A549 (cell line): ENCODE results near the gene FAM180A. TPM values are rescaled to one million over a fixed set of nuclear protein-coding genes. Genes with fewer than 3 reads are reported as not detected.

ENCODE experiments used
- ATAC-seq, 2 experiments: fragments of 200-7000 bp in 1 of 2; fragments of >200 bp in 1 of 2; cut with Nextera tagmentation in 1 of 2; cut with Tn5 transposase in 1 of 2; 3 replicates each; pipeline versions ENCODE4 v1.8.0 to v1.9.1; 2018 to 2020; ENCODE audit warnings: mild to moderate bottlenecking in 1 of 2, moderate library complexity in 1 of 2
- CTCF ChIA-PET: fragments of 300-600 bp; sonication (Branson Sonifier 250); formaldehyde crosslinking; extraction: SDS; loops from one replicate; lab custom pipeline; 2021; ENCODE audit warnings: antibody characterized with exemption, inconsistent platforms; lab: Yijun Ruan, JAX
- POLR2A ChIA-PET: fragments of 350-600 bp; formaldehyde crosslinking; extraction: SDS; loops from one replicate; lab custom pipeline; 2021; ENCODE audit warnings: antibody characterized with exemption, inconsistent platforms; lab: Yijun Ruan, JAX
- DNase-seq, 2 experiments: peaks; one replicate each; pipeline versions ENCODE4 v3.0.0 to v3.0.0-alpha.2; 2011 to 2016; ENCODE audit warnings: low read depth in 1 of 2, low spot score in 1 of 2
- FAIRE-seq: peaks from 2 replicates; lab custom pipeline; 2011; peaks lifted over from hg19 to GRCh38; lab: Jason Lieb, UNC
- H3K27ac ChIP-seq, 2 experiments: fragments of >200 bp; sonication (Bioruptor Twin); formaldehyde crosslinking; 3 replicates each; pipeline ENCODE4 v1.5.1; 2016 to 2017
- H3K4me1 ChIP-seq: fragments of >200 bp; sonication (Bioruptor Twin); formaldehyde crosslinking; 3 replicates; pipeline ENCODE4 v1.6.1; 2016
- H3K4me2 ChIP-seq: fragments of >200 bp; sonication (Bioruptor Twin); formaldehyde crosslinking; 3 replicates; pipeline ENCODE4 v1.6.1; 2016
- H3K4me3 ChIP-seq: fragments of >200 bp; sonication (Bioruptor Twin); formaldehyde crosslinking; 3 replicates; pipeline ENCODE4 v1.5.1; 2016
- H3K9me3 ChIP-seq: fragments of >200 bp; sonication (Bioruptor Twin); formaldehyde crosslinking; 3 replicates; pipeline ENCODE4 v1.6.1; 2016
- CBX2 ChIP-seq: fragments of 200-600 bp; sonication (generic); IDR thresholded peaks from 2 replicates; pipeline ENCODE4 v1.6.1; 2016; ENCODE audit warnings: low read depth, mild to moderate bottlenecking, borderline replicate concordance
- CBX8 ChIP-seq: fragments of 200-600 bp; sonication (generic); IDR thresholded peaks from 2 replicates; pipeline ENCODE4 v1.6.1; 2016
- CEBPB ChIP-seq, 2 experiments: fragments of >200 bp in 1 of 2; sonication (Bioruptor Twin) in 1 of 2; formaldehyde crosslinking in 1 of 2; IDR thresholded peaks; 2 replicates each; pipeline ENCODE4 v1.6.1; 2012 to 2016
- CHD4 ChIP-seq: fragments of 200-600 bp; sonication (generic); IDR thresholded peaks from 2 replicates; pipeline ENCODE4 v1.6.1; 2016; ENCODE audit warnings: antibody characterized with exemption, mild to moderate bottlenecking, borderline replicate concordance
- EHF ChIP-seq: fragments of 250-450 bp; sonication (Bioruptor Pico); IDR thresholded peaks from 2 replicates; pipeline ENCODE4 v1.5.0; 2020; ENCODE audit warnings: mild to moderate bottlenecking
- EP300 ChIP-seq, 2 experiments: fragments of >200 bp; sonication (Bioruptor Twin); formaldehyde crosslinking; IDR thresholded peaks; 2 replicates in 1 of 2; 3 replicates in 1 of 2; pipeline ENCODE4 v1.6.1; 2016 to 2017
- FOSB ChIP-seq: fragments of 250-450 bp; sonication (Bioruptor Pico); IDR thresholded peaks from 2 replicates; pipeline ENCODE4 v1.5.0; 2020; ENCODE audit warnings: mild to moderate bottlenecking, moderate library complexity
- FOXS1 ChIP-seq: fragments of 250-450 bp; sonication (Bioruptor Pico); IDR thresholded peaks from 2 replicates; pipeline ENCODE4 v1.5.0; 2020; ENCODE audit warnings: mild to moderate bottlenecking, moderate library complexity
- HOXB5 ChIP-seq: fragments of 250-450 bp; sonication (Bioruptor Pico); IDR thresholded peaks from 2 replicates; pipeline ENCODE4 v1.5.0; 2020; ENCODE audit warnings: mild to moderate bottlenecking, moderate library complexity
- KDM1A ChIP-seq: fragments of 200-600 bp; sonication (generic); IDR thresholded peaks from 2 replicates; pipeline ENCODE4 v1.6.1; 2016; ENCODE audit warnings: low read depth, mild to moderate bottlenecking
- KDM5A ChIP-seq: fragments of 200-600 bp; sonication (generic); IDR thresholded peaks from 2 replicates; pipeline ENCODE4 v1.6.1; 2016; ENCODE audit warnings: antibody characterized with exemption, mild to moderate bottlenecking
- MYC ChIP-seq: IDR thresholded peaks from 2 replicates; pipeline ENCODE4 v1.6.1; 2012; ENCODE audit warnings: mild to moderate bottlenecking, inconsistent platforms, low read length, improper control_type of control experiment, borderline replicate concordance
- PHF8 ChIP-seq: fragments of 200-600 bp; sonication (generic); IDR thresholded peaks from 2 replicates; pipeline ENCODE4 v1.6.1; 2016; ENCODE audit warnings: low read depth, mild to moderate bottlenecking, antibody characterized with exemption, moderate library complexity, borderline replicate concordance
- RARB ChIP-seq: fragments of 250-450 bp; sonication (Bioruptor Pico); IDR thresholded peaks from 2 replicates; pipeline ENCODE4 v1.8.0; 2021; ENCODE audit warnings: mild to moderate bottlenecking, moderate library complexity
- RCOR1 ChIP-seq: fragments of 150-350 bp; IDR thresholded peaks from 2 replicates; pipeline ENCODE4 v1.6.1; 2014; ENCODE audit warnings: antibody characterized with exemption, low read length, low read depth
- SMC3 ChIP-seq: fragments of >200 bp; sonication (Bioruptor Twin); formaldehyde crosslinking; IDR thresholded peaks from 3 replicates; pipeline ENCODE4 v1.6.1; 2018; ENCODE audit warnings: inconsistent platforms
- ZC3H11A ChIP-seq: fragments of 450-650 bp; IDR thresholded peaks from 2 replicates; pipeline ENCODE4 v1.6.1; 2014; ENCODE audit warnings: antibody characterized with exemption, mild to moderate bottlenecking
- ZFP36 ChIP-seq: fragments of 450-650 bp; IDR thresholded peaks from 2 replicates; pipeline ENCODE4 v1.6.1; 2014; ENCODE audit warnings: borderline replicate concordance; ENCODE audit not compliant: partially characterized antibody
- WGBS: methylation state at CpG from one replicate; pipeline ENCODE4 v1.1.6; 2017; ENCODE audit errors: missing lambda C conversion rate; 5-methylcytosine and 5-hydroxymethylcytosine counted together
- polyA plus RNA-seq, 4 experiments: library from polyadenylated mRNA; depleted of rRNA in 3 of 4; stranded (reverse); fragments of >200 nt; fragmentation: RNase III in 1 of 4; extraction: RNeasy Plus Mini Kit Qiagen cat#74134 plus additional on column Dnase treatment in 1 of 4; gene quantifications; 2 replicates in 3 of 4; 3 replicates in 1 of 4; pipeline ENCODE4 v1.2.3, GENCODE V29; 2011 to 2017
- TF ChIP-seq, protein P1 (sequence below): fragments of 450-650 bp; IDR thresholded peaks from 2 replicates; pipeline ENCODE4 v1.6.1; 2014; ENCODE audit warnings: antibody characterized with exemption
- TF ChIP-seq, protein P2 (sequence below): IDR thresholded peaks from 2 replicates; pipeline ENCODE4 v1.6.1; 2012; ENCODE audit warnings: low read depth, borderline replicate concordance
- TF ChIP-seq, protein P3 (sequence below): fragments of 200-600 bp; sonication (generic); IDR thresholded peaks from 2 replicates; pipeline ENCODE4 v1.6.1; 2016; ENCODE audit warnings: antibody characterized with exemption, mild to moderate bottlenecking, moderate library complexity
- TF ChIP-seq, protein P4 (sequence below): IDR thresholded peaks from 2 replicates; pipeline ENCODE4 v1.6.1; 2012
- TF ChIP-seq, protein P5 (sequence below): fragments of >200 bp; sonication (Bioruptor Twin); formaldehyde crosslinking; IDR thresholded peaks from 2 replicates; pipeline ENCODE4 v1.6.1; 2016
- TF ChIP-seq, protein P6 (sequence below): fragments of 250-450 bp; sonication (Bioruptor Pico); IDR thresholded peaks from 2 replicates; pipeline ENCODE4 v1.5.0; 2020; ENCODE audit warnings: low read depth, mild to moderate bottlenecking, moderate library complexity
- TF ChIP-seq, protein P7 (sequence below): IDR thresholded peaks from 2 replicates; pipeline ENCODE4 v1.6.1; 2012

FAM180A gene
- polyA plus RNA-seq, 2 of the 4 experiments (the other 2 are of a cell fraction): not detected

DNA sequence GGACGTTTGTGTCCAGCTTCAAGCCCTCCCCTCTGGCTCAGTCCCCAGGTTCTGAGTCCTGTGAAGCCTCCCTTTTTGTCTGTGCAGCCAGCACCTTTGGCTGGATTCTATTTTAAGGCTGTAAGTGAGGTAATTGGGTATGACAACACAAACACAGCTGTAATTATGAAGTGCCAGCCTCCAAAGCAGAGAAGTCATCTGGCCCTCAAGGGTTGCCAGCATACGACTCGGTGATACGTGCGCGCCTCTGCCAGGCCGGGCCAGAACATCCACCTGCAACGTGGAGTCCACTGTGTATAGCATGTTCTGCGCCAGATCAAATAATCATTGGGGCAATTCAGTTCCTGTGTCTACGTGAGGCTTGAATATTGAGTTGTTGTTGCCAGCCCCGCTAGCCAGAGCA lies 6.7 kb upstream of the FAM180A start:
- Histone ChIP-seq H3K4me1 (no peaks in the 10 kb centered on the region), H3K27ac (no peak overlapping the region), H3K4me3 (no peak overlapping the region), H3K9me3 (peaks cover 5% of the 10 kb centered on the region; the same call in 1 of the 3 replicates), H3K4me2 (no peak overlapping the region)
- DNase-seq (no peak), ATAC-seq (no peak), FAIRE-seq (no peak)
- WGBS: 66% methylated on average over 11 of the region's 11 CpGs
- CTCF ChIA-PET: interaction anchor here (1.4 kb wide), 1 partner anchor 17 kb away, joined by 4 read pairs; no protein-coding TSS in a partner anchor
- TF ChIP-seq CHD4 (no peak), KDM5A (no peak), FOSB (no peak), CBX2 (no peak), ZFP36 (no peak), SMC3 (no peak), MYC (no peak), KDM1A (no peak)
- TF ChIP-seq, protein P1, sequence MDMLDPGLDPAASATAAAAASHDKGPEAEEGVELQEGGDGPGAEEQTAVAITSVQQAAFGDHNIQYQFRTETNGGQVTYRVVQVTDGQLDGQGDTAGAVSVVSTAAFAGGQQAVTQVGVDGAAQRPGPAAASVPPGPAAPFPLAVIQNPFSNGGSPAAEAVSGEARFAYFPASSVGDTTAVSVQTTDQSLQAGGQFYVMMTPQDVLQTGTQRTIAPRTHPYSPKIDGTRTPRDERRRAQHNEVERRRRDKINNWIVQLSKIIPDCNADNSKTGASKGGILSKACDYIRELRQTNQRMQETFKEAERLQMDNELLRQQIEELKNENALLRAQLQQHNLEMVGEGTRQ: no peak
- TF ChIP-seq, protein P2, sequence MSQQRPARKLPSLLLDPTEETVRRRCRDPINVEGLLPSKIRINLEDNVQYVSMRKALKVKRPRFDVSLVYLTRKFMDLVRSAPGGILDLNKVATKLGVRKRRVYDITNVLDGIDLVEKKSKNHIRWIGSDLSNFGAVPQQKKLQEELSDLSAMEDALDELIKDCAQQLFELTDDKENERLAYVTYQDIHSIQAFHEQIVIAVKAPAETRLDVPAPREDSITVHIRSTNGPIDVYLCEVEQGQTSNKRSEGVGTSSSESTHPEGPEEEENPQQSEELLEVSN: no peak
- TF ChIP-seq, protein P3, sequence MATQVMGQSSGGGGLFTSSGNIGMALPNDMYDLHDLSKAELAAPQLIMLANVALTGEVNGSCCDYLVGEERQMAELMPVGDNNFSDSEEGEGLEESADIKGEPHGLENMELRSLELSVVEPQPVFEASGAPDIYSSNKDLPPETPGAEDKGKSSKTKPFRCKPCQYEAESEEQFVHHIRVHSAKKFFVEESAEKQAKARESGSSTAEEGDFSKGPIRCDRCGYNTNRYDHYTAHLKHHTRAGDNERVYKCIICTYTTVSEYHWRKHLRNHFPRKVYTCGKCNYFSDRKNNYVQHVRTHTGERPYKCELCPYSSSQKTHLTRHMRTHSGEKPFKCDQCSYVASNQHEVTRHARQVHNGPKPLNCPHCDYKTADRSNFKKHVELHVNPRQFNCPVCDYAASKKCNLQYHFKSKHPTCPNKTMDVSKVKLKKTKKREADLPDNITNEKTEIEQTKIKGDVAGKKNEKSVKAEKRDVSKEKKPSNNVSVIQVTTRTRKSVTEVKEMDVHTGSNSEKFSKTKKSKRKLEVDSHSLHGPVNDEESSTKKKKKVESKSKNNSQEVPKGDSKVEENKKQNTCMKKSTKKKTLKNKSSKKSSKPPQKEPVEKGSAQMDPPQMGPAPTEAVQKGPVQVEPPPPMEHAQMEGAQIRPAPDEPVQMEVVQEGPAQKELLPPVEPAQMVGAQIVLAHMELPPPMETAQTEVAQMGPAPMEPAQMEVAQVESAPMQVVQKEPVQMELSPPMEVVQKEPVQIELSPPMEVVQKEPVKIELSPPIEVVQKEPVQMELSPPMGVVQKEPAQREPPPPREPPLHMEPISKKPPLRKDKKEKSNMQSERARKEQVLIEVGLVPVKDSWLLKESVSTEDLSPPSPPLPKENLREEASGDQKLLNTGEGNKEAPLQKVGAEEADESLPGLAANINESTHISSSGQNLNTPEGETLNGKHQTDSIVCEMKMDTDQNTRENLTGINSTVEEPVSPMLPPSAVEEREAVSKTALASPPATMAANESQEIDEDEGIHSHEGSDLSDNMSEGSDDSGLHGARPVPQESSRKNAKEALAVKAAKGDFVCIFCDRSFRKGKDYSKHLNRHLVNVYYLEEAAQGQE: no peak; the same call in 1 of the 2 replicates
- TF ChIP-seq, protein P4, sequence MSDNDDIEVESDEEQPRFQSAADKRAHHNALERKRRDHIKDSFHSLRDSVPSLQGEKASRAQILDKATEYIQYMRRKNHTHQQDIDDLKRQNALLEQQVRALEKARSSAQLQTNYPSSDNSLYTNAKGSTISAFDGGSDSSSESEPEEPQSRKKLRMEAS: no peak
- POLR2A ChIA-PET: no interaction called here

DNA sequence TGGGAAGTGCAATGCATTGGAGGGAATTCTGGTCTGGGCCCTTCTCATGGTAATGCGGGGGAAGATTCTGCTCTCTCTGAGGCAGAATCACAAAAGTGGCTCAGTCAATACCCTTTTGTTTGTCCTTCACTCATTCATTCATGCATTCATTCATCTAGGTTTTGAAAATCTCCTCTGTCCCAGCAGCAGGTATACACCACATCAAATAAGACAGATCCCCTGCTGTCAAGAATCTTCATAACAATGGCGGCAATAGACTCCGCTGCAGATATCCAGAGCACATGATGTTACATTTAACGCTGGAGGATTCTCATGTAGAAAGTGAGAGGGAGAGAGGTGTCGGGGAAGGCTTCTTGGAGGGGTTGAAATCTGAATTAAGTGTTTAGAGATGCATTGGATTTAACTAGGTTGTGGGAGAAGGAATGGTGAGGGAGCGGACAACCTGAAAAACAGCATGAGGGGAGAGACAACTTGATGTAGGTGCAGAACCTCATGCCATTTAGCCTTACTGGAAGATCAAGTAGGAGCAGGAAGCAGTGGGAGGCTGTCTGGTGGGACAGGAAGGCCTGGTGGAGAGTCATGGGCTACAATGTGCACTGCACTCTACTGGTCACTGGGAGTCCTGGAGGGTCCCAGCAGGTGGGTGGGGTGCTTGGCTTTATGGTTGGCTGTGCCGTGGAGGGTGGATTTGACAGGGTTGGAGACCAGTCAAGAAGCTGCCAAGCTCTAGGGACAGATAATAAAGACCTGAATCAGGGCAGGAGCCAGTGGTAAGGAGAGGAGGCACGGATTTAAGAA lies 5.2 kb upstream of the FAM180A start:
- TF ChIP-seq, protein P5, sequence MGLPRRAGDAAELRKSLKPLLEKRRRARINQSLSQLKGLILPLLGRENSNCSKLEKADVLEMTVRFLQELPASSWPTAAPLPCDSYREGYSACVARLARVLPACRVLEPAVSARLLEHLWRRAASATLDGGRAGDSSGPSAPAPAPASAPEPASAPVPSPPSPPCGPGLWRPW: no peak
- TF ChIP-seq ZC3H11A (no peak), RARB (CRISPR knock-in tag) (no peak)
- ATAC-seq (no peak), DNase-seq (no peak), FAIRE-seq (no peak)
- no peak overlapping the region for H3K4me2 ChIP-seq
- ChIA-PET POLR2A (no interaction called here), CTCF (interaction anchor here (1.4 kb wide), 1 partner anchor 19 kb away, joined by 4 read pairs; no protein-coding TSS in a partner anchor)
- peaks cover 5% of the 10 kb centered on the region; the same call in 1 of the 3 replicates for H3K9me3 ChIP-seq
- H3K4me1 ChIP-seq: no peaks in the 10 kb centered on the region
- WGBS: 73% methylated on average over 8 of the region's 8 CpGs
- no peak overlapping the region for H3K4me3 ChIP-seq
- no peak overlapping the region for H3K27ac ChIP-seq

DNA sequence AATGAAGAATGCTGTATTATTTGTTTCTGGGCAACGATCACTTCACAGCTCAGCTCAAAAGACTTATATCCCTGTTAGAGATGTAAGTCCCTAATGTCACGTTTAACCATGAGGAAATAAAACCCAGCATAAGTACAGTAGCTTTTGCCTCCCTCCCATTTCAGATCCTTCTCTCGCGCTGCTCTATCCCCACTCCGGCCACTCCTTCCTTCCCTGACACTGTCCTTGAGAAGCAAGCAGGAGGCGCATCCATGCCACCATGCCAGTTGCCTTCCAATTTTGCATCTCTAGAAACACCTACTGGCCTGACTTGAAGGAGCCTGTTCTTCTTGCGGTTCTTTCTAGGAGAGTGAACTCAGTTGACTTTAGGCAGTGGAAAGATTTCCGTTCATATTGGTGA lies 1.2 kb downstream of the FAM180A start:
- Histone ChIP-seq H3K9me3 (no peaks in the 10 kb centered on the region), H3K4me3 (no peak overlapping the region), H3K4me1 (peaks cover 11% of the 10 kb centered on the region; the same call in 2 of the 3 replicates), H3K4me2 (no peak overlapping the region), H3K27ac (no peak overlapping the region)
- ChIA-PET CTCF (no interaction called here), POLR2A (no interaction called here)
- no peak for DNase-seq
- FAIRE-seq: no peak
- ATAC-seq: no peak
- WGBS: 84% methylated on average over 8 of the region's 8 CpGs
- no peak for TF ChIP-seq HOXB5 (CRISPR knock-in tag)
- TF ChIP-seq, protein P6, sequence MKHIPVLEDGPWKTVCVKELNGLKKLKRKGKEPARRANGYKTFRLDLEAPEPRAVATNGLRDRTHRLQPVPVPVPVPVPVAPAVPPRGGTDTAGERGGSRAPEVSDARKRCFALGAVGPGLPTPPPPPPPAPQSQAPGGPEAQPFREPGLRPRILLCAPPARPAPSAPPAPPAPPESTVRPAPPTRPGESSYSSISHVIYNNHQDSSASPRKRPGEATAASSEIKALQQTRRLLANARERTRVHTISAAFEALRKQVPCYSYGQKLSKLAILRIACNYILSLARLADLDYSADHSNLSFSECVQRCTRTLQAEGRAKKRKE (CRISPR knock-in tag): no peak
- no peak for TF ChIP-seq RCOR1
- TF ChIP-seq EP300 (IDR thresholded peaks at IDR 0.05): no peak
- TF ChIP-seq, protein P2: no peak
- TF ChIP-seq EHF (CRISPR knock-in tag): no peak
- TF ChIP-seq FOXS1 (CRISPR knock-in tag): no peak
- no peak for TF ChIP-seq FOSB
- no peak for TF ChIP-seq PHF8
- TF ChIP-seq CBX8: no peak
- TF ChIP-seq, protein P7, sequence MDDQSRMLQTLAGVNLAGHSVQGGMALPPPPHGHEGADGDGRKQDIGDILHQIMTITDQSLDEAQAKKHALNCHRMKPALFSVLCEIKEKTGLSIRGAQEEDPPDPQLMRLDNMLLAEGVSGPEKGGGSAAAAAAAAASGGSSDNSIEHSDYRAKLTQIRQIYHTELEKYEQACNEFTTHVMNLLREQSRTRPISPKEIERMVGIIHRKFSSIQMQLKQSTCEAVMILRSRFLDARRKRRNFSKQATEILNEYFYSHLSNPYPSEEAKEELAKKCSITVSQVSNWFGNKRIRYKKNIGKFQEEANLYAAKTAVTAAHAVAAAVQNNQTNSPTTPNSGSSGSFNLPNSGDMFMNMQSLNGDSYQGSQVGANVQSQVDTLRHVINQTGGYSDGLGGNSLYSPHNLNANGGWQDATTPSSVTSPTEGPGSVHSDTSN: no peak
- no peak for TF ChIP-seq SMC3
- TF ChIP-seq CEBPB (IDR thresholded peaks at IDR 0.05): no peak
